Measurements from ENCODE around the gene NACC1.

Gene NACC1

GRCh38 chr19:13087795-13088537, 30.1 kb upstream of the NACC1 start:
- DNase-seq (ENCODE audit: low read depth in 3 of 3, low spot score in 1 of 3), result no peak

DNA sequence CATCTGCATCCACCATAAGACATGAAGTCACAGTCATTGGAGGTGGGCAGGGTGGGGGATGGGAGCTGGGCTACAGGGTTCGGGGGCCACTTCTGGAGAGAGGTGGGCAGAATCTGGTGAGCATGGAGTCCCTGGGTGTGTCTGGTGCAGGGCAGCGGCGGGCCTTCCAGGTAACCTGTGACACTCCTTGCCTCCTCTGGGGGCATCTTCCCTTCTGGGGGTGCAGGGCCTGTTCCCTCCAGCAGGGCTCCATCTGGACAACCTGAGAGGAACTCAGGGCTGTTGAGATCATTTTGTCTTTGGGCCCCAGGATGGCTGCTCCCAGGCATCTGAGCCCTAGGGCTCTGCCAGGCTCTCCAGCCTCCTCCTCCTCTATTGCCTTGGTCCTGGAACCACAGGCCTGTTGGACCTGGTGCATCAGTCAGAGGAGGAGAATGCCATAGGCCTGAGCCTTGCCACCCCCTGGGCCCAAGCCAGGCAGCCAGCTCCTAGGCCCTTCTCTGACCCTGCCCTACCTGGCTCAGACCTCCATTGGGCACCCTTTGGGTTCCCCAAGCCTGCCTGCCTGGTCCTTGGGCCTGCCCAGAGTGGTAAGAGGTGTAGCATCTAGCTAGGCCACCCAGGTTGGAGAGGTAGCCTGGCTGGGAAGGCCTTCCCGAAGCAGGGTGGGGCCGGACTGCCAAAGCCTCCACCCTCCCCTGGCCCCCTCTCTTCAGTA, 28.8 kb upstream of the NACC1 start:
- DNase-seq (ENCODE audit: low read depth in 3 of 3, low spot score in 1 of 3), result no peak

DNA sequence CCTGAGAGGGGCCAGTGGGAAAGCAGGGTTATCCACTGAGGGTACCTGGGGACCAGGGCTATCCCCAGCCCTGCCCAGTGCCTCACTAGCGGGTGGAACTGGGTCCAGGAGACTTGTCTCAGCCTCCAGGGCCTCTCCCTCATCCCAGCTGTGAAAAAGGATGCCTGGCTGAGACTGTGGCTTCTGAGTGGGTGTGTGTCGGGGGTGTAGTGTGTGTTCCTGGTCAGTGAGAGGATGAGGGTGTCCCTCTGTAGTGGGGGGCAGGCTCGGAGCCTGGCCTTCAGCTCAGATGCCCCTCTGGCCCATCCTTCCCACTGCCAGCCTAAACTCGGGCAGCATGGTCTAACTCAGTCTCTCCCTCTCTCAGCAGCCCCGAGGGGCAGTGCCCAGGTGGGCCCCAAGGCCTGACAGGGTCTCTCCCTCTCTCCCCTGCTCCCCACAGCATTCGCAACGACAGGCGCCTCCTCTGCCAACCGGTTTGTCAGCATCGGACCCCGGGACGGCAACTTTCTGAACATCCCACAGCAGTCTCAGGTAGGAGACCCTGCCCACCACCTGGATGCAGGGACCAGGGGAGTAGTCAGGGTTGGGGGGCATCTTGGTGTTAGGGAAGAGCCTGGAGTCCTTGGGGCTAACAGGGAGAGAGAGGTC, 28.1 kb upstream of the NACC1 start:
- no peak for DNase-seq (ENCODE audit: low read depth in 3 of 3, low spot score in 1 of 3)

- no peak for DNase-seq (ENCODE audit: low read depth in 3 of 3, low spot score in 1 of 3)
Observed at GRCh38 chr19:13090511-13091231, 27.4 kb upstream of the NACC1 start.

DNA sequence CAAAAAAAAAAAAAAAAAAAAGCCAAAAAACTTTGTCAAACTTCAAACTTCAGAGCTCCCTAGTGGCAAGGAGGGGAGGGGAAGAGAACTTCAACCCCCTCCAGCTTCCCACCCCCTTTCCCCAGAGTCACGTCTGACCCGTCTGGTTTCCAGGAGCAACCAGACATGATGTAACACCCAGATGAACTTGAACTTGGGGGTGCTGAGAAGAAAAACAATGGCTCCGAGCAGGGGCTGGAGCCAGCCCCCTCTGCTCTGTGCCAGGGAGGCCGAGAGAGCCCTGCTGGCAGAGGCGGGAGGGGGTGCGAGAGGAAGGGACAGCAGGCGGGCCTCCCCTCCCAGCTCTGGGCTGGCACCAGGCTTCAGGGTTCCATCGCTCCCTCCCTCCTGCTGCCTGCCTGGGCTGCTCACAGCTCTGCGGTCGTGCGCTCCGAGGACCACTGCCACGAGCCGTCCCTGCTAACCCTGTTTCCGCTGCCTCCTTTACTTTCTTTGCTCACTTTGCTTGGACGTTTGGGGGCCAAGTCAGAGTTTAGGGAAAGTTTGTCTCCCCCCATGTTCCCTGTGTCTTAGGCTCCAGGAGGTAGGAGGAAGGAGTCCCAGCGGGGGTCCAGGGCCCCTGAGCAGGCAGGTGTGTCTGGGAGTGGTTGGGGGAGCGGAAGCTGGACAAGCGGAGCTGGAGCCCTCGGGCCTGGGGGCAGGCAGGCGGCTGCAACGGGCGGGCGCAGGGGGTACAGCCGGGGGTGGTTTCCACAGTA, 26.5 kb upstream of the NACC1 start:
- DNase-seq (ENCODE audit: low read depth in 3 of 3, low spot score in 1 of 3), result no peak

GRCh38 chr19:13092158-13092543, 25.9 kb upstream of the NACC1 start:
- no peak for DNase-seq (ENCODE audit: low read depth in 3 of 3, low spot score in 1 of 3)

DNA sequence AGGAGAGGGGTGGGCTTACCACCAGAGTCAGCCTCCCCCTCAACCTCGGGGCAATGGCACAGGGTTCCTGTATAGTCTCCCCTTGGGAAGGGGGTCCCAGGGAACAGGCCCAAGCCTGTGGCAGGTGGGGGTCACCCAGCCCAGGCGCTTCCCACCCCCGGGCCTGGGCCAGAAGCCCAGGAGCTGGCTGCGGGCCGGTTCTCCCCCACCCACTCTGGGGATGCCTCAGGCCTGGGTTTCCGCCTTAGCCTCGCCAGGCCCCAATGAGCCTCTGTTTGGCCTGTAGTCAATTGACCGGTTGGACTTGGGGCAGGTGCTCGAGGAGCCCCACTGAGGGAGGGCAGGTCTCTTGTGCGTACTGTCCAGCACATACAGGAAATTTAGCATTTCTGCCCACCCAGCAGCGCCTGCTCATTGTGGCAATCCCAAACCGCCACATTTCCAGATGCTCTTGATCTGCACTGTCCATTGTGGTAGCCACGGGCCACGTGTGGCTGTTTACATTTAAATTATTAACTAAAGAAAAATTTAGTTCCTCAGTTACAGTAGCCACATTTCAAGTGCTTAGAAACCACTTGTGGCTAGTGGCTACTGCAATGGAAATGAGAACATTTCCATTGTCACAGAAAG, 25.3 kb upstream of the NACC1 start:
- DNase-seq (ENCODE audit: low read depth in 3 of 3, low spot score in 1 of 3), result no peak

GRCh38 chr19:13093407-13094105, 24.5 kb upstream of the NACC1 start:
- peak; percentile 50 to 65 (median 64) for DNase-seq (ENCODE audit: low read depth in 3 of 3, low spot score in 1 of 3)

DNA sequence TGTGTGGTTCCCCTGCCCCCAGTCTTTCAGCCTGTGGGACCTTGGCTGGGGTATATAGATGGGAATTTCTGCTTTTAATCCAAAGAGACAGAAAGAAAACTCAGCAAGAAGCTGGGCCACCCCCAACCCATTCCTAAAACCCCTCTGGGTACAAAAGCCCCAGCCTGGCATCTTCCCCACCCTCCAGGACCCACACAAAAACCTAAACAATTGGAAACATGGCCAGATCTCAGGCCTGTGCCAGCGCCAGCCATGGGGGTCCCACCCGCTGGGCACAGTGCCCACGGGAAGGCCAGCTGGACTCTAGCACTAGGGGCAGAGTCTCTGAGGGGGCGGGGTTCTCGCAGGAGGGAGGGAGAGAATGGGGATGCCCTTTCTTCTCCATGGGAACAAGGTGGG, 24.0 kb upstream of the NACC1 start:
- DNase-seq (ENCODE audit: low read depth in 3 of 3, low spot score in 1 of 3), result no peak

- DNase-seq (ENCODE audit: low read depth in 3 of 3, low spot score in 1 of 3), result no peak
Observed at GRCh38 chr19:13094771-13095392, 23.2 kb upstream of the NACC1 start.

DNA sequence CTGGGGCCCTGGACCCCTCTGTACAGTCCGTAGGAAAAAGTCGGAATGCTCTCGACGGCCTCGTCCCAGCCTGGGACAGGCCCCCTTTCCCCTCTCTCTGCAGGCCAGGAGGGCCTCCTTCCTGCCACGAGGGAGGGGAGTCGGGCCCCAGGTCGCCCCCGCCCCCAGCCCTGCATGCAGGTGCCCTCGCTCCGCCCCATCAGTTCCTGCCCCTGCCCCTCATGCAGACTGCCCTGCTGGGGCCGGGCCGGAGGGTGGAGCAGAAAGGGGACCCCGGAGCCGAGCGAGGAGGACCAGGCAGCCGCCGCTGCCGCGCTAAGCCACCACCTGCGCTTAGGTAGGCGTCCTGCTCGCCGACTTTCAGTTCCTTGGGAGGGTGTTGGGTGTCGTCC, 22.7 kb upstream of the NACC1 start:
- DNase-seq (ENCODE audit: low read depth in 3 of 3, low spot score in 1 of 3), result no peak

DNA sequence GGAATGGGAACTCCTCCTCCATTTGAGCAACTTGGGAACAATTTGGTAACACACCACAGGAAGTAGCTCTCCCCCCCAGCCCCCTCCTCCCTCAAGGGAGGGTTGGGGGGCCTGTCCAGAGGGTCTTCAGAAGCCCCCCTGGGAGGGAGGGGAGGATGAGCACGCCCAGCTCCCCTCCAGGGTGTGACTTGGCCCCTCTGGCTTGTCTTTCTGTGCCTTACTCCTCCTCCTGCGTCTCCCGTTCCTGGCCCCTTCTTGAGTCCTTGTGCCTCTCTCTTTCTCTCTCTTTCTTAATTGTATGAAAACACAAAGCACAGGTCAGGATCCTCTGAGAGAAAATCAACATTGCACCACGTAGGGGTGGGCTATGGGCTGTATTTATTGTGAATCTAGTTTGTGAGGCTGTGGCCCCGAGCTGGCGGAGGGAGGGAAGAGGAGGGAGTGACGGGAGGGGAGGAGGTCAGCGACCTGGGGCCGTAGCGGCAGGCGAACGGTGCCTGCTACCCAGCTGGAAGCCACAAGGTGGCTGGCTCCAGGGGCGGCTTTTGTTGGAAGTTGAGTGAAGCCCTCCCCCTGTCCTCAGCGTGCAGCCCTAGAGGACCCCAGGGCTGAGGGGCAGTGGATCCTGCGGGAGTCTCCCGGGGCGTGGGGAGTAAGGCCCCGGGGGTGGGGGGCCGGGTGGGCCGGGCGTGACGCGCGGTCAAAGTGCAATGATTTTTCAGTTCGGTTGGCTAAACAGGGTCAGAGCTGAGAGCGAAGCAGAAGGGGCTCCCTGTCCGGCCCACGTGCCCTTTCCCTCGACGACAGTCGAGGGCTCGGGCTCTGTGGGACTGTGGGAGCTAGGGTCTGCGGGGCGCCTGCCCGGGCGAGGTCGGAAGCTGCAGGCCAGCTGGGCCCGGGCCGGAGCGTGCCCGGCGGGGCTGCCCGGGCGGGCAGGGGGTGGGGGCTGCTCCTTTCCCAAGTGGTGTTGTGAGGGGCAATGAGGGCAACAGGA, 21.8 kb upstream of the NACC1 start:
- no peak for DNase-seq (ENCODE audit: low read depth in 3 of 3, low spot score in 1 of 3)

DNA sequence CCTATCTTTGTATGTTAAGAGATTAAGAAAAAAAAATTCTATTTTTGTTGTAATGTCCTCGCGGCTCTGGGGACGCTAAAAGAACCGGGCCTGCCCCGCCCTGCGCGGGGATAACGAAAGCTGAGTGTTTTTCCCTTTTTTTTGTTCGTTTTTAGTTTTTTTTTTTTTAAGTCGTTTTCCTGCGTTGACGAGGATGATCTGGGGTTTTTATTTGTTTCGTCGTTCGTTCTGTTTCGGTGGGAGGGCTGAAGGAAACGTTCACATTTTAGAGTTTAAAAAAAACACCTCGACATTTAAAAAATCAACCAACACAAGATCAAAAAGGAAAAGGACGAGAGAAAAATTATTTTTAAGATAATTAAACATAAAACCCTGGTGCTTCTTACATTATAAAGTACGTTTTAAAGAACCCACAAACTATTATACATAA, 21.0 kb upstream of the NACC1 start:
- DNase-seq (ENCODE audit: low read depth in 3 of 3, low spot score in 1 of 3), result no peak

DNA sequence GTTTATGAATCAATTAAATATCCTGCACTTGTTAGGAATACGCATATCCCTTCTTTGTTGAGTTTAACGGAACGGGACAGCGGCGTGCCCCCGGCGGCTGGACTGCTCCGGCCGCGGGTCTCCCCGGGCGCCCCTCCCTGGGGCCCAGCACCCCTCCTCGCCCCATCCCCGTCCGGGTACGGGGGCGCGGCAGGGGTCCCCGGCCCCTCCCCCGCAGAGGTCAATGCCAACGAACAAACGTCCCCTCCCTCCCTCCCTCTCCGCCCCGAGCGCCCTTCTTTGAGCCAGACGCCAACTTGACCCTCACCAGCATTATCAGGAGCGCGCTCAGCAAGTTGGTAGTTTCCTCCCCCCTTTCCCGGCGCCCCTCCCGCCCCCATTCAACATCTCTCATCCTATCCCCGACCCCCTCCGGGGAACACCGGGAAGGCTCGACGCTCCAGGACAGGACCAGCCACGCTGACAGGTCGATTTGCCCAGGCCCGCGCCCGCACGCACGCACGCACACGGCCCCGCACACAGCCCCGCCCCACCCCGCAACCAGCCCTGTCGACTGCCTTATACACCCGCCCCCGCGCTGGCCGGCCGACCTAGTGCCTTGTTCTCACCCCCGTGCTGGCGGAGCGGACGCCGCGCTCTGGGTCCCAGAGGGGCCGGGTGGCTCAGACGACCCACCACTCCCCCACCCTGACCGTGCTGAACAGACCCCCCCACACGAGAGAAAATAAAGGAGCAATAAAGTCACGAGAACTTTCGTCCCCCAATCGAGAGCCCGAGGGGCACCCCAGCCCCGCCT, 20.4 kb upstream of the NACC1 start:
- DNase-seq (ENCODE audit: low read depth in 3 of 3, low spot score in 1 of 3), result no peak

DNA sequence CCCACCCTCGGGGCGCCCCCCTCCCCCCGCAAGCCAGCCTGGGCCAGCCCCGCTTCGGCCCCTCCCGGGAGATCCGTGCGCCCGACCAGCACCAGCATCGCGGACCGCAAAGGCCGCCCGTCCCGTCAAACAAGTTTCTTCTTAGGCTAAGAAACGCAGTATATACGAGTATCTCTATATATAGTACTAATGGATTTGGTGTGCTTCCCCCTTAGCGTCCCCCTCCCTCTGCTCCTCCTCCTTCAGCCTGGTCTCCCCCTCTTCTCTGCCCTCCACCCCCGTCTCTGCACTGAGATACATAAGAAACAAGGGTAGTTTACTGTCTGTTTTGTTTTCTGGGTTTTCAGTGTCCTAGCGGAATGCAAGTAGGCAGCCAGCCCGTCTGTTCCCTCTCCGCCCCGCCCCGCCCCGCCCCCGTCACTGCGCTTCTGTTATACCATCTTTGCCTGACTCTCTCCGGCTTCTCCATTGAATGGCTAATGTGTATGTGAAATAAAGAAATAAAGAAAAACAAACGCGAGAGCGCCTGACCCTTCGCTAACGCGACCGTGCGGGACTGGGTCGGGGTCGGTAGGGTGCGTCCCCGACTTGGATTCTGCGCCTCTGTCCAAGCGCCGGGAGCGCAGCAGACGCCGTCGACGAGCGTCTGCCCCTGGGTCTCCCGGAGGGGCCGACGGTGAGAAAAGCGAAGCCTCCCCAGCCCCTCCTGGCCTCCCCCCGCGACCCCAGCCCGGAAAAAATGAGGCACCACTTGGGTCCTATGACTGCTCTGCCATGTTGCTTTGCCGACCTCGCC, 19.6 kb upstream of the NACC1 start:
- no peak for DNase-seq (ENCODE audit: low read depth in 3 of 3, low spot score in 1 of 3)

Measured in stimulated activated CD4-positive, alpha-beta T cell treated with anti-CD3 and anti-CD28 coated beads, TNF-alpha, amount 100 ng/mL, for 1 hour (primary cell).